ENCODE measurements around the gene RNF217. TPM values are rescaled to one million over a fixed set of nuclear protein-coding genes. Genes with fewer than 3 reads are reported as not detected.

Gene RNF217
- total and polyA plus RNA-seq, 2 donors = 3.4 to 7.8 TPM

- H3K4me1 ChIP-seq (ENCODE audit: control insufficient read depth in 2 of 2, insufficient read depth in 2 of 2, low read length in 2 of 2) = no peaks in the 10 kb centered on the region
- no peak overlapping the region for H3K4me3 ChIP-seq (ENCODE audit: low read length in 2 of 2)
- H3K27me3 ChIP-seq (ENCODE audit: control insufficient read depth in 2 of 2, insufficient read depth in 1 of 2, low read length in 1 of 2) = no peaks in the 10 kb centered on the region
- no peak overlapping the region for H3K27ac ChIP-seq (ENCODE audit: low read depth in 1 of 2, low read length in 1 of 2)
- H3K9me3 ChIP-seq (ENCODE audit: control insufficient read depth in 2 of 2, insufficient read depth in 1 of 2, low read length in 1 of 2) = no peaks in the 10 kb centered on the region
- no peak for DNase-seq (ENCODE audit: low read depth in 6 of 9, low spot score in 9 of 9)
- no peaks in the 10 kb centered on the region for H3K36me3 ChIP-seq (ENCODE audit: control insufficient read depth in 2 of 2, insufficient read depth in 2 of 2, low read length in 1 of 2)
These were observed 21.0 kb upstream of the RNF217 start for GRCh38 chr6:124941259-124941658.

- no peaks in the 10 kb centered on the region for H3K4me1 ChIP-seq (ENCODE audit: control insufficient read depth in 2 of 2, insufficient read depth in 2 of 2, low read length in 2 of 2)
- DNase-seq (ENCODE audit: low read depth in 6 of 9, low spot score in 9 of 9) = no peak
- no peak overlapping the region for H3K27ac ChIP-seq (ENCODE audit: low read depth in 1 of 2, low read length in 1 of 2)
- H3K36me3 ChIP-seq (ENCODE audit: control insufficient read depth in 2 of 2, insufficient read depth in 2 of 2, low read length in 1 of 2) = no peaks in the 10 kb centered on the region
- H3K4me3 ChIP-seq (ENCODE audit: low read length in 2 of 2) = no peak overlapping the region
- no peaks in the 10 kb centered on the region for H3K27me3 ChIP-seq (ENCODE audit: control insufficient read depth in 2 of 2, insufficient read depth in 1 of 2, low read length in 1 of 2)
- H3K9me3 ChIP-seq (ENCODE audit: control insufficient read depth in 2 of 2, insufficient read depth in 1 of 2, low read length in 1 of 2) = no peaks in the 10 kb centered on the region
- 93% methylated on average over 1 of the region's 1 CpG for WGBS
These were observed 18.6 kb upstream of the RNF217 start for GRCh38 chr6:124943658-124944057.

- Histone ChIP-seq H3K4me3 (ENCODE audit: low read length in 2 of 2) (no peak overlapping the region), H3K9me3 (ENCODE audit: control insufficient read depth in 2 of 2, insufficient read depth in 1 of 2, low read length in 1 of 2) (no peaks in the 10 kb centered on the region), H3K36me3 (ENCODE audit: control insufficient read depth in 2 of 2, insufficient read depth in 2 of 2, low read length in 1 of 2) (no peaks in the 10 kb centered on the region), H3K27ac (ENCODE audit: low read depth in 1 of 2, low read length in 1 of 2) (no peak overlapping the region), H3K4me1 (ENCODE audit: control insufficient read depth in 2 of 2, insufficient read depth in 2 of 2, low read length in 2 of 2) (no peaks in the 10 kb centered on the region), H3K27me3 (ENCODE audit: control insufficient read depth in 2 of 2, insufficient read depth in 1 of 2, low read length in 1 of 2) (no peaks in the 10 kb centered on the region)
- WGBS = 95% methylated on average over 2 of the region's 2 CpGs
- no peak for DNase-seq (ENCODE audit: low read depth in 6 of 9, low spot score in 9 of 9)
These were observed 14.2 kb upstream of the RNF217 start for GRCh38 chr6:124947971-124948451.

- 90% methylated on average over 3 of the region's 3 CpGs for WGBS
These were observed 12.5 kb upstream of the RNF217 start for GRCh38 chr6:124949706-124950105.

GRCh38 chr6:124953808-124954207, 8.4 kb upstream of the RNF217 start:
- H3K4me3 ChIP-seq (ENCODE audit: low read length in 2 of 2) = no peak overlapping the region
- no peaks in the 10 kb centered on the region for H3K36me3 ChIP-seq (ENCODE audit: control insufficient read depth in 2 of 2, insufficient read depth in 2 of 2, low read length in 1 of 2)
- no peak overlapping the region for H3K27ac ChIP-seq (ENCODE audit: low read depth in 1 of 2, low read length in 1 of 2)
- no peaks in the 10 kb centered on the region for H3K9me3 ChIP-seq (ENCODE audit: control insufficient read depth in 2 of 2, insufficient read depth in 1 of 2, low read length in 1 of 2)
- H3K27me3 ChIP-seq (ENCODE audit: control insufficient read depth in 2 of 2, insufficient read depth in 1 of 2, low read length in 1 of 2) = no peaks in the 10 kb centered on the region
- DNase-seq (ENCODE audit: low read depth in 6 of 9, low spot score in 9 of 9) = no peak
- no peaks in the 10 kb centered on the region for H3K4me1 ChIP-seq (ENCODE audit: control insufficient read depth in 2 of 2, insufficient read depth in 2 of 2, low read length in 2 of 2)
- 95% methylated on average over 1 of the region's 1 CpG for WGBS

More at GRCh38 chr6:124949706-124950105, 12.5 kb upstream of the RNF217 start:
- no peak for DNase-seq (ENCODE audit: low read depth in 6 of 9, low spot score in 9 of 9)
- Histone ChIP-seq H3K27me3 (ENCODE audit: control insufficient read depth in 2 of 2, insufficient read depth in 1 of 2, low read length in 1 of 2) (no peaks in the 10 kb centered on the region), H3K9me3 (ENCODE audit: control insufficient read depth in 2 of 2, insufficient read depth in 1 of 2, low read length in 1 of 2) (no peaks in the 10 kb centered on the region), H3K27ac (ENCODE audit: low read depth in 1 of 2, low read length in 1 of 2) (no peak overlapping the region), H3K4me3 (ENCODE audit: low read length in 2 of 2) (no peak overlapping the region), H3K4me1 (ENCODE audit: control insufficient read depth in 2 of 2, insufficient read depth in 2 of 2, low read length in 2 of 2) (no peaks in the 10 kb centered on the region), H3K36me3 (ENCODE audit: control insufficient read depth in 2 of 2, insufficient read depth in 2 of 2, low read length in 1 of 2) (no peaks in the 10 kb centered on the region)

- Histone ChIP-seq H3K4me1 (ENCODE audit: control insufficient read depth in 2 of 2, insufficient read depth in 2 of 2, low read length in 2 of 2) (no peaks in the 10 kb centered on the region), H3K9me3 (ENCODE audit: control insufficient read depth in 2 of 2, insufficient read depth in 1 of 2, low read length in 1 of 2) (no peaks in the 10 kb centered on the region), H3K36me3 (ENCODE audit: control insufficient read depth in 2 of 2, insufficient read depth in 2 of 2, low read length in 1 of 2) (no peaks in the 10 kb centered on the region), H3K27ac (ENCODE audit: low read depth in 1 of 2, low read length in 1 of 2) (no peak overlapping the region), H3K27me3 (ENCODE audit: control insufficient read depth in 2 of 2, insufficient read depth in 1 of 2, low read length in 1 of 2) (peaks cover 0 to 5% of the 10 kb centered on the region in 2 donors), H3K4me3 (ENCODE audit: low read length in 2 of 2) (no peak overlapping the region)
- DNase-seq (ENCODE audit: low read depth in 6 of 9, low spot score in 9 of 9) = no peak
- 97% methylated on average over 7 of the region's 7 CpGs for WGBS
These were observed 7.0 kb upstream of the RNF217 start for GRCh38 chr6:124955108-124955856.

GRCh38 chr6:124956018-124956417, 6.2 kb upstream of the RNF217 start:
- Histone ChIP-seq H3K27ac (ENCODE audit: low read depth in 1 of 2, low read length in 1 of 2) (no peak overlapping the region), H3K4me3 (ENCODE audit: low read length in 2 of 2) (no peak overlapping the region), H3K36me3 (ENCODE audit: control insufficient read depth in 2 of 2, insufficient read depth in 2 of 2, low read length in 1 of 2) (no peaks in the 10 kb centered on the region), H3K27me3 (ENCODE audit: control insufficient read depth in 2 of 2, insufficient read depth in 1 of 2, low read length in 1 of 2) (peaks cover 0 to 12% of the 10 kb centered on the region in 2 donors), H3K4me1 (ENCODE audit: control insufficient read depth in 2 of 2, insufficient read depth in 2 of 2, low read length in 2 of 2) (no peaks in the 10 kb centered on the region), H3K9me3 (ENCODE audit: control insufficient read depth in 2 of 2, insufficient read depth in 1 of 2, low read length in 1 of 2) (no peaks in the 10 kb centered on the region)
- DNase-seq (ENCODE audit: low read depth in 6 of 9, low spot score in 9 of 9) = no peak
- WGBS = 94% methylated on average over 6 of the region's 6 CpGs

GRCh38 chr6:124958149-124958548, 4.1 kb upstream of the RNF217 start:
- Histone ChIP-seq H3K27me3 (ENCODE audit: control insufficient read depth in 2 of 2, insufficient read depth in 1 of 2, low read length in 1 of 2) (peaks cover 16 to 29% of the 10 kb centered on the region in 2 donors), H3K9me3 (ENCODE audit: control insufficient read depth in 2 of 2, insufficient read depth in 1 of 2, low read length in 1 of 2) (no peaks in the 10 kb centered on the region), H3K4me1 (ENCODE audit: control insufficient read depth in 2 of 2, insufficient read depth in 2 of 2, low read length in 2 of 2) (peaks cover 0 to 7% of the 10 kb centered on the region in 2 donors), H3K36me3 (ENCODE audit: control insufficient read depth in 2 of 2, insufficient read depth in 2 of 2, low read length in 1 of 2) (no peaks in the 10 kb centered on the region), H3K4me3 (ENCODE audit: low read length in 2 of 2) (no peak overlapping the region), H3K27ac (ENCODE audit: low read depth in 1 of 2, low read length in 1 of 2) (no peak overlapping the region)
- DNase-seq (ENCODE audit: low read depth in 6 of 9, low spot score in 9 of 9) = no peak

GRCh38 chr6:124958759-124959354, 3.4 kb upstream of the RNF217 start:
- Histone ChIP-seq H3K36me3 (ENCODE audit: control insufficient read depth in 2 of 2, insufficient read depth in 2 of 2, low read length in 1 of 2) (no peaks in the 10 kb centered on the region), H3K4me3 (ENCODE audit: low read length in 2 of 2) (no peak overlapping the region), H3K4me1 (ENCODE audit: control insufficient read depth in 2 of 2, insufficient read depth in 2 of 2, low read length in 2 of 2) (peaks cover 0 to 8% of the 10 kb centered on the region in 2 donors), H3K27me3 (ENCODE audit: control insufficient read depth in 2 of 2, insufficient read depth in 1 of 2, low read length in 1 of 2) (peaks cover 20 to 36% of the 10 kb centered on the region in 2 donors), H3K9me3 (ENCODE audit: control insufficient read depth in 2 of 2, insufficient read depth in 1 of 2, low read length in 1 of 2) (no peaks in the 10 kb centered on the region), H3K27ac (ENCODE audit: low read depth in 1 of 2, low read length in 1 of 2) (no peak overlapping the region)
- WGBS = 90% methylated on average over 1 of the region's 1 CpG
- DNase-seq (ENCODE audit: low read depth in 6 of 9, low spot score in 9 of 9) = no peak
